ENCODE results near the gene FHIT. TPM values are rescaled to one million over a fixed set of nuclear protein-coding genes. Genes with fewer than 3 reads are reported as not detected.

FHIT gene
- total and polyA plus RNA-seq, 4 donors, result 2.1 to 14.7 (median 6.6) TPM

DNA sequence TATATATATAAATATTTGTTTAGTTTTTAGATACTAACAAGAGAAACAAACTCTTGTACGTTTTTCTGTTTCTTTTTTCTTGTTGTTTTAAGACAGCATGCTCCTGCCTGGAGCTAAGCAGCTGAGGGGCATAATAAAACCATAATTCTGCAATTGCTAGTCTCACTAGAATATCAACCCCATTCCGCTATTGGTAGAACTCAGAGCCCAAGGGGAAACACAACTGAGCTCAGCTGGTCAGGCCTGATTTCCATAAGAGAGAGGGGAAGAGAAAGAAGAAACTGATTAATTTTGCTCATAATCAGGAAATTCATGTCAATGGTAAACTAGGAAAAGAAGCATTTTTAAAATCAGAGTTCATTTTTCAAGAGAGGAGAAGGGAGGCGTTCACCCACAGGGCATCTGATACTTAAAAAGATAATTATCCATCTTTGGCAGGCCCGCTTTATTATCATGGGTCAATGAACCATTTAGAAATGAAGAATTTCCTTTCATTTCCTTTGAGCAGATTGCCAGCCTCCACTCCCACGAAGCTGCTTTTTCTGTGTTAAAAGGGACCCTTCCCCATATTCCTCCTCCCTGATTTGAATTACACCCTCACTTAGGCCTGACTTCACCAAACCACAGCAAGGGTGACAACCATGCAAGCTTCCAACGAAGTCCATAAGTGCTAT lies 1236.1 kb downstream of the FHIT start:
- H3K4me1 ChIP-seq (ENCODE audit: control insufficient read depth in 4 of 4, insufficient read depth in 4 of 4, low read length in 3 of 4), result no peaks in the 10 kb centered on the region
- H3K4me3 ChIP-seq (ENCODE audit: low read depth in 1 of 3, low read length in 3 of 3), result no peak overlapping the region
- H3K27ac ChIP-seq (ENCODE audit: low read depth in 1 of 2, low read length in 2 of 2), result no peak overlapping the region
- DNase-seq (ENCODE audit: low spot score), result no peak
- no peaks in the 10 kb centered on the region for H3K27me3 ChIP-seq (ENCODE audit: control insufficient read depth in 4 of 4, insufficient read depth in 4 of 4, low read length in 3 of 4)
- no peak overlapping the region for H3K9ac ChIP-seq (ENCODE audit: low read depth in 1 of 2, low read length in 2 of 2)
- no peaks in the 10 kb centered on the region for H3K36me3 ChIP-seq (ENCODE audit: control insufficient read depth in 4 of 4, insufficient read depth in 3 of 4, low read depth in 1 of 4, low read length in 3 of 4)
- WGBS, result 84% methylated on average over 6 of the region's 6 CpGs
- H3K9me3 ChIP-seq (ENCODE audit: control insufficient read depth in 4 of 4, low read length in 3 of 4), result no peaks in the 10 kb centered on the region
- TF ChIP-seq HNF4A (conservative IDR thresholded peaks at IDR 0.05) (no peak), FOXA2 (IDR thresholded peaks at IDR 0.05) (no peak), SP1 (IDR thresholded peaks at IDR 0.05) (no peak), GABPA (IDR thresholded peaks at IDR 0.05 in 1 of 2, conservative IDR thresholded peaks at IDR 0.05 in 1 of 2) (no peak), TAF1 (conservative IDR thresholded peaks at IDR 0.05) (no peak)
- TF ChIP-seq, protein P1, sequence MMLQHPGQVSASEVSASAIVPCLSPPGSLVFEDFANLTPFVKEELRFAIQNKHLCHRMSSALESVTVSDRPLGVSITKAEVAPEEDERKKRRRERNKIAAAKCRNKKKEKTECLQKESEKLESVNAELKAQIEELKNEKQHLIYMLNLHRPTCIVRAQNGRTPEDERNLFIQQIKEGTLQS (IDR thresholded peaks at IDR 0.05), result no peak

DNA sequence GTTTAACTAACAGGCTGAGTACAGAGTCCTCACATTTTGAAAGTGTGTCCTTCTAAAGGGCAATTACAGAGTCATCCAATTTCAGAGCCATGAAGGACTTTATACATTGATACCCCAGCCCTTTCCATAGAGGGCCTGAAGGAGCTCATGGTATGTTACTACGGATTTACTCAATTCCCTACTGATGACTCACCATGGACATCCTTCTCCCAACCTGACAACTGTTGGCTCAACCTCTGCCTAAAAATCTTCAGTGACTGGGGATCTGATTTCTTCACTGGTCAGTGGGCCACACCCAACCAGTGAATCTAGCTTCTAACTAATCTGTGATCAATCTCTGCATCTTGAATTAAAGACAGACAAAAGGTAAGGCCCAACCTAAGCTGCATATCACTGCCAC lies 1238.0 kb downstream of the FHIT start:
- TF ChIP-seq, protein P2, sequence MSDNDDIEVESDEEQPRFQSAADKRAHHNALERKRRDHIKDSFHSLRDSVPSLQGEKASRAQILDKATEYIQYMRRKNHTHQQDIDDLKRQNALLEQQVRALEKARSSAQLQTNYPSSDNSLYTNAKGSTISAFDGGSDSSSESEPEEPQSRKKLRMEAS (IDR thresholded peaks at IDR 0.05), result no peak
- TF ChIP-seq FOXA1 (IDR thresholded peaks at IDR 0.05), result no peak
- TF ChIP-seq, protein P3, sequence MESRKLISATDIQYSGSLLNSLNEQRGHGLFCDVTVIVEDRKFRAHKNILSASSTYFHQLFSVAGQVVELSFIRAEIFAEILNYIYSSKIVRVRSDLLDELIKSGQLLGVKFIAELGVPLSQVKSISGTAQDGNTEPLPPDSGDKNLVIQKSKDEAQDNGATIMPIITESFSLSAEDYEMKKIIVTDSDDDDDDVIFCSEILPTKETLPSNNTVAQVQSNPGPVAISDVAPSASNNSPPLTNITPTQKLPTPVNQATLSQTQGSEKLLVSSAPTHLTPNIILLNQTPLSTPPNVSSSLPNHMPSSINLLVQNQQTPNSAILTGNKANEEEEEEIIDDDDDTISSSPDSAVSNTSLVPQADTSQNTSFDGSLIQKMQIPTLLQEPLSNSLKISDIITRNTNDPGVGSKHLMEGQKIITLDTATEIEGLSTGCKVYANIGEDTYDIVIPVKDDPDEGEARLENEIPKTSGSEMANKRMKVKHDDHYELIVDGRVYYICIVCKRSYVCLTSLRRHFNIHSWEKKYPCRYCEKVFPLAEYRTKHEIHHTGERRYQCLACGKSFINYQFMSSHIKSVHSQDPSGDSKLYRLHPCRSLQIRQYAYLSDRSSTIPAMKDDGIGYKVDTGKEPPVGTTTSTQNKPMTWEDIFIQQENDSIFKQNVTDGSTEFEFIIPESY (IDR thresholded peaks at IDR 0.05), result no peak
- no peaks in the 10 kb centered on the region for H3K9me3 ChIP-seq (ENCODE audit: control insufficient read depth in 4 of 4, low read length in 3 of 4)
- no peak overlapping the region for H3K4me3 ChIP-seq (ENCODE audit: low read depth in 1 of 3, low read length in 3 of 3)
- H3K27me3 ChIP-seq (ENCODE audit: control insufficient read depth in 4 of 4, insufficient read depth in 4 of 4, low read length in 3 of 4), result no peaks in the 10 kb centered on the region
- 91% methylated on average over 1 of the region's 1 CpG for WGBS
- no peak overlapping the region for H3K27ac ChIP-seq (ENCODE audit: low read depth in 1 of 2, low read length in 2 of 2)
- H3K36me3 ChIP-seq (ENCODE audit: control insufficient read depth in 4 of 4, insufficient read depth in 3 of 4, low read depth in 1 of 4, low read length in 3 of 4), result no peaks in the 10 kb centered on the region
- no peak for DNase-seq (ENCODE audit: low spot score)
- H3K9ac ChIP-seq (ENCODE audit: low read depth in 1 of 2, low read length in 2 of 2), result no peak overlapping the region
- H3K4me1 ChIP-seq (ENCODE audit: control insufficient read depth in 4 of 4, insufficient read depth in 4 of 4, low read length in 3 of 4), result no peaks in the 10 kb centered on the region

DNA sequence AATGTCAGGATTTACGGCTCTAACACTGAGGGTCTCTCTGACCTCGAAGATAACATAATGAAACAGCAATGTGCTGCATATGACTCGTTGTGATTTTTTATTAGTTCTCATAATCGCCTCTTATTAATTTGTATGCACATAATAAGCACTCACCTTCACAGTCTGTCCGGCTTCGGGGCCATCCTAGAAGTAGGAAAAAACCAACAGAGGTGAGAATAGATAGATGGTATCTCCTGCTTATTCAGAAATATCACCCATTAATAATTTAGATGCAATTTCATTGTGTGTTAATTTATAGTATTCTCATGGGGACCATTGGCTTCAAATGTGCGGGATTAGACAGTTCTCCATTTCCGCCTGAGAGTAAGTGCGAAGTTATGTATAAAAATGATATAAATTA lies 1240.0 kb downstream of the FHIT start:
- H3K27ac ChIP-seq (ENCODE audit: low read depth in 1 of 2, low read length in 2 of 2), result no peak overlapping the region
- 90% methylated on average over 9 of the region's 9 CpGs for WGBS
- no peak overlapping the region for H3K9ac ChIP-seq (ENCODE audit: low read depth in 1 of 2, low read length in 2 of 2)
- no peaks in the 10 kb centered on the region for H3K36me3 ChIP-seq (ENCODE audit: control insufficient read depth in 4 of 4, insufficient read depth in 3 of 4, low read depth in 1 of 4, low read length in 3 of 4)
- TF ChIP-seq SP1 (IDR thresholded peaks at IDR 0.05) (no peak), RXRA (IDR thresholded peaks at IDR 0.05) (no peak), HNF4G (IDR thresholded peaks at IDR 0.05) (no peak), TAF1 (conservative IDR thresholded peaks at IDR 0.05) (no peak), FOXA1 (IDR thresholded peaks at IDR 0.05) (no peak), YY1 (IDR thresholded peaks at IDR 0.05) (no peak), EGR1 (IDR thresholded peaks at IDR 0.05; ENCODE audit: low read depth in 2 of 2) (no peak), RAD21 (IDR thresholded peaks at IDR 0.05) (no peak), JUND (IDR thresholded peaks at IDR 0.05) (no peak), NR2F2 (IDR thresholded peaks at IDR 0.05) (no peak)
- TF ChIP-seq, protein P4, sequence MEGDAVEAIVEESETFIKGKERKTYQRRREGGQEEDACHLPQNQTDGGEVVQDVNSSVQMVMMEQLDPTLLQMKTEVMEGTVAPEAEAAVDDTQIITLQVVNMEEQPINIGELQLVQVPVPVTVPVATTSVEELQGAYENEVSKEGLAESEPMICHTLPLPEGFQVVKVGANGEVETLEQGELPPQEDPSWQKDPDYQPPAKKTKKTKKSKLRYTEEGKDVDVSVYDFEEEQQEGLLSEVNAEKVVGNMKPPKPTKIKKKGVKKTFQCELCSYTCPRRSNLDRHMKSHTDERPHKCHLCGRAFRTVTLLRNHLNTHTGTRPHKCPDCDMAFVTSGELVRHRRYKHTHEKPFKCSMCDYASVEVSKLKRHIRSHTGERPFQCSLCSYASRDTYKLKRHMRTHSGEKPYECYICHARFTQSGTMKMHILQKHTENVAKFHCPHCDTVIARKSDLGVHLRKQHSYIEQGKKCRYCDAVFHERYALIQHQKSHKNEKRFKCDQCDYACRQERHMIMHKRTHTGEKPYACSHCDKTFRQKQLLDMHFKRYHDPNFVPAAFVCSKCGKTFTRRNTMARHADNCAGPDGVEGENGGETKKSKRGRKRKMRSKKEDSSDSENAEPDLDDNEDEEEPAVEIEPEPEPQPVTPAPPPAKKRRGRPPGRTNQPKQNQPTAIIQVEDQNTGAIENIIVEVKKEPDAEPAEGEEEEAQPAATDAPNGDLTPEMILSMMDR (IDR thresholded peaks at IDR 0.05; ENCODE audit: low read depth, low read length, missing input control), result no peak
- no peak for DNase-seq (ENCODE audit: low spot score)
- no peak overlapping the region for H3K4me3 ChIP-seq (ENCODE audit: low read depth in 1 of 3, low read length in 3 of 3)
- H3K4me1 ChIP-seq (ENCODE audit: control insufficient read depth in 4 of 4, insufficient read depth in 4 of 4, low read length in 3 of 4), result no peaks in the 10 kb centered on the region
- H3K9me3 ChIP-seq (ENCODE audit: control insufficient read depth in 4 of 4, low read length in 3 of 4), result no peaks in the 10 kb centered on the region
- H3K27me3 ChIP-seq (ENCODE audit: control insufficient read depth in 4 of 4, insufficient read depth in 4 of 4, low read length in 3 of 4), result no peaks in the 10 kb centered on the region

Data from liver (tissue), 9 donors.